Mesothelial cell of epicardium (in vitro differentiated cells): ENCODE data around the gene FAM156A. TPM values are rescaled to one million over a fixed set of nuclear protein-coding genes. Genes with fewer than 3 reads are reported as not detected.
A peak's percentile ranks its signal among the peaks of the same experiment; 100 is the strongest.
"Not testable (repeated sequence)": the region's sequence is repeated elsewhere in the genome, so short reads cannot be mapped to it uniquely, and the experiment has no call there.

Experiments used
- DNase-seq, 2 experiments: peaks; one replicate each; pipeline ENCODE4 v3.0.0; 2021; ENCODE audit warnings: low spot score in 2 of 2; ENCODE audit not compliant: unreplicated experiment in 2 of 2
- H3K27ac Mint-ChIP-seq: 2 replicates; pipeline ENCODE4 v1.8.0; 2021; ENCODE audit warnings: mixed read lengths
- H3K27me3 Mint-ChIP-seq: 2 replicates; pipeline ENCODE4 v1.8.0; 2021; ENCODE audit warnings: low read depth, mixed read lengths
- H3K36me3 Mint-ChIP-seq: 2 replicates; pipeline ENCODE4 v1.8.0; 2021; ENCODE audit warnings: mixed read lengths
- H3K4me1 Mint-ChIP-seq: 2 replicates; pipeline ENCODE4 v1.8.0; 2021; ENCODE audit warnings: mixed read lengths
- H3K4me3 Mint-ChIP-seq: 2 replicates; pipeline ENCODE4 v1.8.0; 2021; ENCODE audit warnings: mild to moderate bottlenecking, moderate library complexity, mixed read lengths
- H3K9me3 Mint-ChIP-seq: 2 replicates; pipeline ENCODE4 v1.8.0; 2021; ENCODE audit warnings: mixed read lengths
- total RNA-seq: library from RNA; stranded (reverse); gene quantifications from 3 replicates; pipeline ENCODE4 v1.2.1, GENCODE V29; 2021
- TF ChIP-seq, protein P1 (sequence below): fragments of 200-600 bp; sonication (generic); IDR thresholded peaks from one replicate; pipeline ENCODE4 v1.5.0; 2021; ENCODE audit warnings: antibody characterized with exemption; ENCODE audit not compliant: unreplicated experiment

FAM156A gene
- total RNA-seq, 1 donor from 2014 or later, result 34.3 TPM

DNA sequence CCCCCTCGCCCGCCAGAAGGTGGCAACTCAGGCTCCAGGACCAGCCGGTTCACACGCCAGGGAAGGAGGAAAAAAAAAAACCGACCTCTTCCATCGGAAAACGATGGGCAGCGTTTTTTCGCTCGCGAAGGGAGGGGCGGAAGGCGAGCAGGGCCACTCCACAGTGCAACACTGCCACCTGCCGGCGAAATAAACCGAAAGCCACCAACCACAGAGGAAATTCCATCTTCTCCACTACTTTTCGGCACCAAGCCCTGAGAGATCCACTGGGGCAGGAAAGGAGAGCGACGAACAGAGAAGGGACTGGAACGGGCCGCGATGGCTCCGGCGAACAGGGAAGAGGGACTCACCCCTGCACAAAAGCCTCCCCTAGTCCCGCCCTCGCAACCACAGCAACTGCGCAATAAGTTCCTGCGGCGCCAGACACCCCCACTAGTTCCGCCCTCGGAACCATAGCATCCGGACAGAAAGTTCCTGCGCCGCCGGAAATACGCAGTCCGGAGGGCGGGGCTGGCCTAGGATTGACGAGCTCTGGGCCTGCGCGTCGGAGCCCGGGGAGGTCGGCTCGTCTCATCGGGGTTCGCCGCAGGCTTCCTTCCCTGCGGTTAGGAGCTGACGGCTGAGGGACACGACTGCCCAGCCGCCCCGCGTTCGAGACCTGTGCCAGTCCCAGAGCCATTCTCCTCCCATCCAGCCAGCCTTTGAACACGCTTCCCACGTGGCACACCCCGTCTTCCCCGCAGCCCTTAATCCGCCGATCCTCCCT lies 23.4 kb downstream of the FAM156A start:
- DNase-seq, result peak; percentile 77 to 94
- TF ChIP-seq, protein P1, sequence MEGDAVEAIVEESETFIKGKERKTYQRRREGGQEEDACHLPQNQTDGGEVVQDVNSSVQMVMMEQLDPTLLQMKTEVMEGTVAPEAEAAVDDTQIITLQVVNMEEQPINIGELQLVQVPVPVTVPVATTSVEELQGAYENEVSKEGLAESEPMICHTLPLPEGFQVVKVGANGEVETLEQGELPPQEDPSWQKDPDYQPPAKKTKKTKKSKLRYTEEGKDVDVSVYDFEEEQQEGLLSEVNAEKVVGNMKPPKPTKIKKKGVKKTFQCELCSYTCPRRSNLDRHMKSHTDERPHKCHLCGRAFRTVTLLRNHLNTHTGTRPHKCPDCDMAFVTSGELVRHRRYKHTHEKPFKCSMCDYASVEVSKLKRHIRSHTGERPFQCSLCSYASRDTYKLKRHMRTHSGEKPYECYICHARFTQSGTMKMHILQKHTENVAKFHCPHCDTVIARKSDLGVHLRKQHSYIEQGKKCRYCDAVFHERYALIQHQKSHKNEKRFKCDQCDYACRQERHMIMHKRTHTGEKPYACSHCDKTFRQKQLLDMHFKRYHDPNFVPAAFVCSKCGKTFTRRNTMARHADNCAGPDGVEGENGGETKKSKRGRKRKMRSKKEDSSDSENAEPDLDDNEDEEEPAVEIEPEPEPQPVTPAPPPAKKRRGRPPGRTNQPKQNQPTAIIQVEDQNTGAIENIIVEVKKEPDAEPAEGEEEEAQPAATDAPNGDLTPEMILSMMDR, result peak; percentile 92
- H3K4me1 Mint-ChIP-seq, result peaks cover 11% of the 10 kb centered on the region

DNA sequence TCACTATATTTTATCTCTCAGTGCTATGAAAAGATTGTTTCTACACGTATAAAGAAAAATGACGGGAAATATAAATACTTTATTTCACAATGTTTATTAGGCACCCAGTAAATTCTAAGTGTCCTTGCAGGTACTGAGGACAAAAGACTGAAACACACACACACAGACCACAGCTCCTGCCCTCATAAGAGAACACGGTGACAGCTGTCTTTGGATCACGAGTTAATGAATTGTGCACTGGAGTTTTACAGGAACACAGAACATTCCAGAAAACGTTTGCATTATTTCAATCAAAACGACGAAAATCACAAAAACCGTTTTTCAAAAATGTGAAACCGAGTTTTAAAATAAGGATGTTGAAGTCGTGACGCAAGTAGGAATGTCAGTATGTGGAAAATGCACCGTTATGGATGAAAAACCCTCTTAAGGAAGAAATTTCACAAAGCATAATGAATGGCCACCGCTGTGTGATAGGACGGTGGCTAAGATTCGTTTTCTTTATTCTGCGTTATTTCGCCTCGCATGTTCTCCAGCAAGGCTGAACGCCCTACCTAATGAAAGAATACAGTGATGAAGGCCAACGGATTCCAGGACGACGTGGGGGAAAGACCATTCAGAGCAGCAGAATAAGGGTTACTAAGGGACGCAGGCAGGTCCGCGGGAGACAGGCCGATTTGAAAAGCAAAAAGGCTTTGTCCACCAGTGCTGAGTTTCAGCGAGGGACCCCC lies 24.2 kb downstream of the FAM156A start:
- DNase-seq, result no peak
- TF ChIP-seq, protein P1, result no peak
- no peaks in the 10 kb centered on the region for H3K27me3 Mint-ChIP-seq
- peaks cover 5% of the 10 kb centered on the region for H3K9me3 Mint-ChIP-seq
- H3K36me3 Mint-ChIP-seq, result no peaks in the 10 kb centered on the region
- peaks cover 11% of the 10 kb centered on the region for H3K4me1 Mint-ChIP-seq
- peak overlapping the region; percentile 99 for H3K27ac Mint-ChIP-seq
- peak overlapping the region; percentile 94 for H3K4me3 Mint-ChIP-seq

More for the DNA sequence above, 23.4 kb downstream of the FAM156A start:
- H3K4me3 Mint-ChIP-seq, result peak overlapping the region; percentile 94
- H3K27ac Mint-ChIP-seq, result peak overlapping the region; percentile 99
- no peaks in the 10 kb centered on the region for H3K36me3 Mint-ChIP-seq
- H3K27me3 Mint-ChIP-seq, result no peaks in the 10 kb centered on the region
- H3K9me3 Mint-ChIP-seq, result no peaks in the 10 kb centered on the region

DNA sequence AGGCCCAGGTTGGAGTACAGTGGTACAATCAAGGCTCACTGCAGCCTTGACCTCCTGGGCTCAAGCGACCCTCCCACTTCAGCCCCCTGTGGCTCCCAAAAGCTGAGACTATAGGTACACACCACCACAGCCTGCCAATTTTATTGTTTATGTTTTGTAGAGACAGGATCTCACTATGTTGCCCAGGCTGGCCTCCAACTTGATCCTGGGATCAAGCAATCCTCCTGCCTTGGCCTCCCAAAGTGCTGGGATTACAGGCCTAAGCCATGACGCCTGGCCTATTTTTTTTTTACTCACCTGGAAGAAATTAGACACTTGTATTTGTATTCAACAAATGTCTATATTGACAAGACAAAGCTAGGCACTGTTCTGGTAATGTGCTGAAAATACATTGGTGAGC lies 25.1 kb downstream of the FAM156A start:
- no peak for DNase-seq
- H3K9me3 Mint-ChIP-seq, result peaks cover 9% of the 10 kb centered on the region
- H3K4me3 Mint-ChIP-seq, result no peak overlapping the region
- H3K27me3 Mint-ChIP-seq, result no peaks in the 10 kb centered on the region
- TF ChIP-seq, protein P1, result no peak
- peak overlapping the region; percentile 99 for H3K27ac Mint-ChIP-seq
- H3K36me3 Mint-ChIP-seq, result no peaks in the 10 kb centered on the region
- peaks cover 11% of the 10 kb centered on the region for H3K4me1 Mint-ChIP-seq

DNA sequence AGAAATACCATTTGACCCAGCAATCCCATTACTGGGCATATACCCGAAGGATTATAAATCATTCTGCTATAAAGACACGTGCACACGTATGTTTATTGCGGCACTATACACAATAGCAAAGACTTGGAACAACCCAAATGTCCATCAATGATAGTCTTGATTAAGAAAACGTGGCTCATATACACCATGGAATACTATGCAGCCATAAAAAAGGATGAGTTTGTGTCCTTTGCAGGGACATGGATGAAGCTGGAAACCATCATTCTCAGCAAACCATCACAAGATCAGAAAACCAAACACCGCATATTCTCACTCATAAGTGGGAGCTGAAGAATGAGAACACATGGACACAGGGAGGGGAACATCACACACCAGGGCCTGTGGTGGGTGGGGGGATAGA lies 28.1 kb downstream of the FAM156A start:
- H3K9me3 Mint-ChIP-seq, DNase-seq, H3K27ac Mint-ChIP-seq, H3K36me3 Mint-ChIP-seq, H3K4me3 Mint-ChIP-seq, H3K27me3 Mint-ChIP-seq, H3K4me1 Mint-ChIP-seq: not testable (repeated sequence)

DNA sequence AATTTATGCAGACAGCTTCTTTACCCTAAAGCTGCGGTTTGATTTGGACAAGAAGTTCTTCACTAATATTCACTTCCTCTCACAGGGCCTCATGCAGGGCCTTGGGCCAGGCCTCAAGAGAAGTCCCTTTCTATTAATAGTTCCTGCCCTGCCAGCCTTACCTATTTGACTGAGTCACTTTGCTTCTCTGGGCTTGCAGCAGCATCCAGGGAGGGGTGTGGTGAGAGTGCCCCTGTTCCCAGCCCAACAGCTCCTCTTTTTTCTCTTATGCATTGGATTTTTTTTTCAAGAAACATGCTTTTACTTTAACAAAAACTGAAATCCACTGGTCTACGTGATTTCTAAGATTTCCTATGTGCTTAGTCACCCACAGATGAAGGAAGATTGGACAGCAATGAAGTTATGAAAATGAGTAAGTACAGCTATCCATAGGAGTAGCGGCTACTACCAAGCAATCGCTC lies 34.5 kb downstream of the FAM156A start:
- Mint-ChIP-seq H3K36me3 (no peaks in the 10 kb centered on the region), H3K27me3 (no peaks in the 10 kb centered on the region), H3K27ac (peak overlapping the region; percentile 75), H3K9me3 (peaks cover 14% of the 10 kb centered on the region), H3K4me1 (peaks cover 10% of the 10 kb centered on the region), H3K4me3 (no peak overlapping the region)
- no peak for DNase-seq
- TF ChIP-seq, protein P1, result no peak

DNA sequence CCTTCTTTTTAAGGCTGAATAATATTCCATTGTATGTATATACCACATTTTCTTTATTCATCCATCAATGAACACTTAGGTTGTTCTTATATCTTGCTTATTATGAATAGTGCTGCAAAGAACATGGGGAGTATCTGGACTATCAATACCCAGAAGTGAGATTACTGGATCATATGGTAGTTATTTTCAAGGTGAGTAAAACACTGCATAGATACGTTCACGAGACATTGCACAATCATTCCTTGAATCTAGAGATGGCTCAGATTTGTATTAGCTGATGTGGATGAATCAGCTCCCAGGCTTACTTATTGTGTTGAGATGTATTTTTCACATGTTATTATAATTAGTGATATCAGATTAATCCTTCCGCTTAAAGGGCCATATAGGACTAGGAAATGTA lies 43.6 kb downstream of the FAM156A start:
- H3K36me3 Mint-ChIP-seq, H3K4me3 Mint-ChIP-seq, H3K27me3 Mint-ChIP-seq, H3K4me1 Mint-ChIP-seq, H3K9me3 Mint-ChIP-seq, DNase-seq, H3K27ac Mint-ChIP-seq: not testable (repeated sequence)

DNA sequence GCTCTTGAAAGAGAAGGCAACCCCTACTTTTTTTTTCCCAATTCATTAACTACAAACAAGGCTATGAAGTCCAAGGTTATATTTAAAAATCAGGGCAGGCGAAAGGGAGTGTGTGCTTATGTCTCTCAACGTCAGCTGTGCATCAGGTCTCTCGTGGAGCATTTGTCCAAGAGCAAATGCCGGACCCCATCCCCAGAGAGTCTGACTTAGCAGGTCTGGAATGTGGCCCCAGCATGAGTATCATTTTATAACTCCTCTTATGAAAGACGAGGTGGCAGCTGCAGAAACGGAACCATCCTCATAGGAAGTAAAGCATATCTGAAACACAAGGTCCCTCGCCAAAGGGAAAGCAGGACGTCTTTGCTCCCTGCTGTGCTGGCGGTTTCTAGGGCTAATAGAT lies 44.6 kb downstream of the FAM156A start:
- not testable (repeated sequence) for H3K4me3 Mint-ChIP-seq, H3K4me1 Mint-ChIP-seq, DNase-seq, H3K27me3 Mint-ChIP-seq, H3K27ac Mint-ChIP-seq, H3K36me3 Mint-ChIP-seq, H3K9me3 Mint-ChIP-seq

DNA sequence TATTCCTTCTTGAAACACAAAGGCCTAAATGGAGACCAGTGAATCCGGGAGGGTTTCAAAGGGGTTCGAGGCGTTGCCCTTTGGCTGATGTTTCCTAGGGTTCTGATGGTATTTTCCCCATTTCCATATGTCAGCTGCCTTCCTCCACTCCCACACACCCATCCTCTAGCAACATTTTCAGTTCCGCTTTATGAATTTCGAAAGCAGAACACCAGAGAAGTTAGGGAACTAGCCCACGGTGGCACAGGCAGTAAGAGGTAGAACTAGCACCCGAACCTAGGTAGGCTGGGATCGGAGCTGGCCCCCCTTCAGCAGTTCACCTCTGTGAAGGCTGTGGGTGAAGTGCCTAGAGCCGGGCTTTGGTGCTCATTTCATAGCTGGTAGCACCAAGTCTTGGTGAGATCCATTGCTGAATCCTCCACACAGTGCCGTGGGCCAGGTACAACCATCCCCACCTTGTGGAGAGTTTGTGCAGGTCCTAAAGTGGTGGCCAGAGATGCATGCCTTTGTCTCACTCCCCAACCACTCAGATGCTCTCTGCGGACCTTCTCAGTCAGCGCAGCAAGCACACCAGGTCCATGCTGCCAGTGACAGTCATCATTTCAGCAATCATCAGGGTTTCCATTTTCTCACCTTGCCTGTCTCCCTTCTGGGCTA lies 48.9 kb downstream of the FAM156A start:
- H3K4me3 Mint-ChIP-seq, H3K27me3 Mint-ChIP-seq, H3K9me3 Mint-ChIP-seq, H3K27ac Mint-ChIP-seq, H3K36me3 Mint-ChIP-seq, DNase-seq, H3K4me1 Mint-ChIP-seq: not testable (repeated sequence)

DNA sequence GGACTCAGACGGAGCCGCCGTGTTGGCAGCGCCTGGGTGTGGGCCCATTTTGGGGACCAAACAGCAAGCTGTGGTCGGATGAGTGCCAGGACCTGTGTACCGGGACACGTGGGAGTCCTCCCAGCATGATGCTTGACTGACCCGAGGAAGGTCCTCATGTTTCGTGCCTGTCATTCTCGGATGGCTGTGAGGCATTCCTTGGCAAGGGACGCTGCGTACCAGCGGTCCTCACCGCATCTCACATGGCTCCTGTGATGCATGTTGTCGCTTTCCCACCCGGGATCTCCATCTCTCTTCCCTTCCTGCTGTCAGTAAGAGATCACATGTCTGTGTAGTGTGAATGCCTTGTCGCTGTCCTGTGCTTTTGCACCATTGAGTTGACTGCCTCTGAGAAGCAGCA lies 50.4 kb downstream of the FAM156A start:
- not testable (repeated sequence) for H3K36me3 Mint-ChIP-seq, H3K4me3 Mint-ChIP-seq, H3K27me3 Mint-ChIP-seq, DNase-seq, H3K9me3 Mint-ChIP-seq, H3K4me1 Mint-ChIP-seq, H3K27ac Mint-ChIP-seq
